ENCODE results near the gene FAM20B.

Gene FAM20B

GRCh38 chr1:179053486-179053885, 27.8 kb downstream of the FAM20B start:
- no peak for DNase-seq

DNA sequence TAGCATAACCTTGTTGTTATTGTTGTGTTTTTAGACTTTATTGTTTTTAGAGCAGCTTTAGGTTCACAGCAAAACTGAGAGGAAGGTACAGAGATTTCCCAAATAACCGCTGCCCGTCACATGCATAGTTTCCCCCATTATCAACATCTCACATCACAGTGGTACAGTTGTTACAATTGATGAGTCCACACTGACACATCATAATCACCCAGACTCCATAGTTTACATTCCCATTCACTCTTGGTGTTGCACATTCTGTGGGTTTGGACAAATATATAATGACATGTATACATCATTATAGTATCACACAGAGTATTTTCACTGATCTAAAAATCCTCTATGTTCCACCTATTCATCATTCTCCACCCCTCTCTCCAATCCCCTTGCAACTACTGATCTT, 30.2 kb downstream of the FAM20B start:
- no peak for DNase-seq

- DNase-seq: no peak
Measured at GRCh38 chr1:179058487-179059483, 33.1 kb downstream of the FAM20B start.

DNA sequence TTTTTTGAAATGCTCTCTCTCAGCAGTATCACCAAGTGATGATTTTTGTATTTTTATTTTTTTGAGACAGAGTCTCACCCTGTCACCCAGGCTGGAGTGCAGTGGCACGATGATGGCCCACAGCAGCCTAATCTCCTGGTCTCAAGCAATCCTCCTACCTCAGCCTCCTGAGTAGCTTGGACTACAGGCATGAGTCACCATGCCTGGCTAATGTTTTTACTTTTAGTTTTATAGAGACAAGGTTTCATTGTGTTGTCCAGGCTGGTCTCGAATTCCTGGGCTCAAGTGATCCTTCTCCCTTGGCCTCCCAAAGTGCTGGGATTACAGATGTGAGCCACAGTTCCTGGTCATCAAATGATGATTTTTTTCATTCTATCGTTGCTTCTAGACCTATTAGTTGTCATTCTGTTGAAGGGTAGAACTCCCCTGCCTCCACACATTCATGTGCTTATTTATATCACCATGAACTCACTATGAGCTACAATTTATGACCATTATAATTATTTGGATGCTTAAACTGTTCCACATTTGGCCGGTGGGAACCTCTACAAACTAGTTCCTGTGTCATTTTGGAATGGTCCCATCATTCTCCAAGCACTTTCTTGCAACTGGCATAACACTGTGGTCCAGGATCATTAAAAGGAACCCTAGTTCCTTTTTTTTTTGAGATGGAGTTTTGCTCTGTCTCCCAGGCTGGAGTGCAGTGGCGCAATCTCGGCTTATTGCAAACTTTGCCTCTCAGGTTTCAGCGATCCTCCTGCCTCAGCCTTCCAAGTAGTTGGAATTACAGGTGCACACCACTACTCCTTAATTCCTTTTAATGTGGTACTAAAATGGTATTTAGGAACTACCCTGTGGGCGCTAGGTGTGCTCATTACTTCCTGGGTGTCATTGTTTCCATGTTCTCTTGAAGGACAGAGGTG, 35.9 kb downstream of the FAM20B start:
- no peak for DNase-seq

- DNase-seq: no peak
Measured at GRCh38 chr1:179066471-179066870, 40.8 kb downstream of the FAM20B start.

- no peak for DNase-seq
Measured at GRCh38 chr1:179077396-179077795, 51.7 kb downstream of the FAM20B start.

- peak; percentile 20 for DNase-seq
Measured at GRCh38 chr1:179079113-179079761, 53.5 kb downstream of the FAM20B start.

- DNase-seq: no peak
Measured at GRCh38 chr1:179080866-179081686, 55.4 kb downstream of the FAM20B start.

- peak; percentile 9 for DNase-seq
Measured at GRCh38 chr1:179081687-179082332, 56.1 kb downstream of the FAM20B start, which contains the start of gene TOR3A. Gene TOR3A, plus strand, starts transcription at chr1:179082070. Its CDS starts 59 bp downstream, at chr1:179082129.

- DNase-seq: no peak
Measured at GRCh38 chr1:179082333-179082998, 56.8 kb downstream of the FAM20B start.

- DNase-seq: no peak
Measured at GRCh38 chr1:179082999-179083335, 57.3 kb downstream of the FAM20B start.

GRCh38 chr1:179083533-179083932, 57.8 kb downstream of the FAM20B start:
- DNase-seq: no peak

GRCh38 chr1:179087665-179088064, 62.0 kb downstream of the FAM20B start:
- no peak for DNase-seq

DNA sequence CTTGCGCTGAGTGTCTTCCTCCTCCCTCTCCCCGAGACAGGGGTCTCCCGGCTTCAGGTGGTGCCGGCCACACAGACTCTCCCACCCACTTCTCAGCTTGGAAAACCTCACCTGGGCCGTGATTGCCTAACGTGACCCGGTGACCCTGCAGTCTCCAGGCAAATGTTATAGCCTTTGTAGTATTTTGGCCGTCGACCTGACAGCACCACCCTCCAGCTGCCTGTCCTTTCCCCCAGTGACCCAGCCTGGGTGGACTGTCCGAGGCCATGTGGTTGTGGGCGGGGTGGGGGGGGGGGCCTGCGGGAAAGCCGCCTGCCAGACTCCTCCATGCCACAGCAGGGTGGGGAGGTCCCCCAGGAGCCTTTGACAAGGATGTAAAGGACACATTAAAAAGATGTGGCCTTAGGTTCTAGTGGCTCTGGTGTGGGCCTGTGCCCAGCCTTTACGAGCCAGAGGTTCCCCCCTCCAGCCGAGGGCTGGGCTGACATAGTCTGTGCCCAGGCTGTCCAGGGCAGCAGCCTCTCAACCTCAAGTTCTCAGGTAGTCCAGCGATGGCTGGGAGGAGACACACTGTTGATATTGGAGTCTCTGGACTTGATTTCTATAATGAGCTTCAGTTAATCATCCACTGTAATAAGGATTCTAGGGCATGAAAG, 64.3 kb downstream of the FAM20B start:
- no peak for DNase-seq

DNA sequence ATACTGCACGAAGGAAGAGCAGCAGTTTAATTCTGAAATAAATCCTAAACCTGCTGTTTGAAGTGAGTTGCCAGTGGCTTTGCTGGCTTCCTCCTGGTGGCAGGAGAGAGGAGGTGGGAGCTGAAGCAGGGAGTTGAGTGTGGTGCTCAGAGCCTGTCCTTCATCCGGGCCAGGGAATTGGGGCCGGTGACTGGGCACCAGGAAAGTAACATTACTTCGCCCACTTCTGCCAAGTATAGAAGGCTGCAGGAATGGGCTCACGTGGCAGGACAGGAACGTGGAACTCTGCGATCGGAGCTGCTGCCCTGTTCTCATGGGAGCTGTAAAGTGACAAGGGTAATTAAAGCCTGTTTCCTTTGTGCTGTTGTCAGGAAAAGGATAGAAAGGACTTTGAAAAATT, 64.8 kb downstream of the FAM20B start:
- no peak for DNase-seq

DNA sequence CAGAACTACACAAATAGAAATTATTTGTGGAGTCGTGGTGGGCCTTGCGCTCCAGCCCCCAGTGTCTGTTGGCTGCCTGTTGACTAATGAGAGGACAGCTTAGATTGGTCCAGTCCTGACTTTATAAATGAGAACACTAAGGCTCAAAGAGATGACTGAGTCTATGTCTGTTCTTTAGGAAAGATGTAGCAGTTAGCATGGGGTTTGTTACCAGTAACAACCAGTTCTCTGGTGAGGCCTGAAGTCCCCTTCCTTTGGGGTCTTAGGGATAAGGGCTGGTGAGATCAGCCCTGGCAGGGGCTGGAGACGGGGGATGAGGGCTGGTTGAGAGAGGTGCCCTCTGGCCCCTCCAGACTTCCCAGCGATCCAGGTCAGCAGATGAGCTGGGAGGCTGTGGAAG, 65.2 kb downstream of the FAM20B start:
- DNase-seq: no peak

DNA sequence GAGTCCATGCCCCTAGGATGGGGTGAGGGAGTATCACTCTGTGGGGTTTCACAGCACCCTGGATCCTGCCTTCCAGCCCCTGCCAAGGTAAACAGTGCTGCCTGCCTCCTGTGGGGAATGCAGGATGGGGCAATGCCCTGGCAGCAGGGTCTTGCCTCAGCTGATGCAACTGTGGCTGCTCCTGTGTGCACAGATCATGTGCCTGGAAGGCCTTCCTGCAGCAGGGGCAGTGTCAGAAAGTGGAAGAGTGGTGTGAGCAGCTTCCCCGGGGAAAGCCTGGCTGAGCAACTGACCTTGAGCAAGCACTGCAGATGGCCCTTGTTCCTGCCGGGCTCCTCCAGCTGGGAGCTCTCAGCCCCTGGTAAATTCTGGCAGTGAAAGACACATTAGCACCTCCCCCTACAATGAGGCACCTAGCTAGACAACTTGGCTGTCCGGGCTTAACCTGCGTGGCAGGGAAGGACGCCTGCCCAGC, 66.0 kb downstream of the FAM20B start:
- no peak for DNase-seq

- DNase-seq: no peak
Measured at GRCh38 chr1:179092896-179093461, 67.3 kb downstream of the FAM20B start.

DNA sequence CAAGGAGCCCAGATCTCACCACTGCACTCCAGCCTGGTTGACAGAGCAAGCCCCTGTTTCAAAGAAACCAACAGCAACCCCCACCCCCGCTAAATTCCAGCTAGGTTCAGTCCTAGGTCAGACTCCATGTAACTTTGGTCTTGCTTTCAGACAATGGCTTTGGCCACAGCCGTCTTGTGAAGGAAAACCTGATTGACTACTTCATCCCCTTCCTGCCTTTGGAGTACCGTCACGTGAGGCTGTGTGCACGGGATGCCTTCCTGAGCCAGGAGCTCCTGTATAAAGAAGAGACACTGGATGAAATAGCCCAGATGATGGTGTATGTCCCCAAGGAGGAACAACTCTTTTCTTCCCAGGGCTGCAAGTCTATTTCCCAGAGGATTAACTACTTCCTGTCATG, 69.1 kb downstream of the FAM20B start:
- no peak for DNase-seq

- no peak for DNase-seq
Measured at GRCh38 chr1:179095377-179095776, 69.7 kb downstream of the FAM20B start.

Data from NCI-H2029 treated with DMSO at 0.1 percent for 48 hours (cell line).